Erythroblast (primary cell): ENCODE data around the gene AHRR.

ENCODE experiments used
- GATA1 ChIP-seq: IDR thresholded peaks from 2 replicates; pipeline ENCODE4 v1.6.1; 2011; ENCODE audit warnings: low read depth, mild to moderate bottlenecking, control low read depth, low read length, moderate library complexity
- POLR2A ChIP-seq: IDR thresholded peaks from 2 replicates; pipeline ENCODE4 v1.6.1; 2011; ENCODE audit warnings: mild to moderate bottlenecking, low read length

- TF ChIP-seq POLR2A (no peak), GATA1 (no peak)
Observed at GRCh38 chr5:435156-435790, 113.8 kb downstream of the AHRR start.
